Measurements from ENCODE around the gene RUFY2. TPM values are rescaled to one million over a fixed set of nuclear protein-coding genes. Genes with fewer than 3 reads are reported as not detected.

Gene RUFY2
- total RNA-seq, 4 donors from 2014 or later, result 8.1 to 25.4 (median 14.0) TPM

DNA sequence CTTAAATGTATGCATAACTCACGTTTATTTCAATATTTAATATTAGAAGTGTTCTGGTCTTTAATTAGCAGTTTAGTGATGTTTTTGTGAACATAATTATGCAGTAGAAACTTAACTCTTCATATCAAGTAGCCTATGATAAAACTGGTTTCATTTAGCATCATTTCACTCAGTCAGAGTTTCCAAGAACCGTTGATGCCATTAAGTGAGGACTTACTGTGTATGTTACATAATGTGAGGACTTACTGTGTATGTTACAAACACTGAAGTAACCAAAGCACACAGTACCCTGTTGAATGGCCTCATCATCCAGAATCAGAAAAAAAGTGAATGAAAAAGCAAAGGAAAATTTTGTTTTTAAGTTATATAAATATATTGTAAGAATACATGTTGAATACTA is 41.5 kb downstream of the RUFY2 start:
- H3K27me3 ChIP-seq, result no peaks in the 10 kb centered on the region
- H3K4me3 ChIP-seq, result no peak overlapping the region
- H3K4me1 ChIP-seq, result no peaks in the 10 kb centered on the region
- intact Hi-C loops (cut with DNase I), result no loop called here
- no peak overlapping the region for H3K27ac ChIP-seq
- 67 to 75% methylated on average over 2 of the region's 2 CpGs for WGBS, 2 donors
- peaks cover 0 to 97% (median 7%) of the 10 kb centered on the region in 3 donors for H3K36me3 ChIP-seq
- no peaks in the 10 kb centered on the region for H3K9me3 ChIP-seq
- TF ChIP-seq, protein P1, sequence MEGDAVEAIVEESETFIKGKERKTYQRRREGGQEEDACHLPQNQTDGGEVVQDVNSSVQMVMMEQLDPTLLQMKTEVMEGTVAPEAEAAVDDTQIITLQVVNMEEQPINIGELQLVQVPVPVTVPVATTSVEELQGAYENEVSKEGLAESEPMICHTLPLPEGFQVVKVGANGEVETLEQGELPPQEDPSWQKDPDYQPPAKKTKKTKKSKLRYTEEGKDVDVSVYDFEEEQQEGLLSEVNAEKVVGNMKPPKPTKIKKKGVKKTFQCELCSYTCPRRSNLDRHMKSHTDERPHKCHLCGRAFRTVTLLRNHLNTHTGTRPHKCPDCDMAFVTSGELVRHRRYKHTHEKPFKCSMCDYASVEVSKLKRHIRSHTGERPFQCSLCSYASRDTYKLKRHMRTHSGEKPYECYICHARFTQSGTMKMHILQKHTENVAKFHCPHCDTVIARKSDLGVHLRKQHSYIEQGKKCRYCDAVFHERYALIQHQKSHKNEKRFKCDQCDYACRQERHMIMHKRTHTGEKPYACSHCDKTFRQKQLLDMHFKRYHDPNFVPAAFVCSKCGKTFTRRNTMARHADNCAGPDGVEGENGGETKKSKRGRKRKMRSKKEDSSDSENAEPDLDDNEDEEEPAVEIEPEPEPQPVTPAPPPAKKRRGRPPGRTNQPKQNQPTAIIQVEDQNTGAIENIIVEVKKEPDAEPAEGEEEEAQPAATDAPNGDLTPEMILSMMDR (IDR thresholded peaks at IDR 0.05), result no peak
- no peak for TF ChIP-seq POLR2A (IDR thresholded peaks at IDR 0.05)
- DNase-seq, result no peak

DNA sequence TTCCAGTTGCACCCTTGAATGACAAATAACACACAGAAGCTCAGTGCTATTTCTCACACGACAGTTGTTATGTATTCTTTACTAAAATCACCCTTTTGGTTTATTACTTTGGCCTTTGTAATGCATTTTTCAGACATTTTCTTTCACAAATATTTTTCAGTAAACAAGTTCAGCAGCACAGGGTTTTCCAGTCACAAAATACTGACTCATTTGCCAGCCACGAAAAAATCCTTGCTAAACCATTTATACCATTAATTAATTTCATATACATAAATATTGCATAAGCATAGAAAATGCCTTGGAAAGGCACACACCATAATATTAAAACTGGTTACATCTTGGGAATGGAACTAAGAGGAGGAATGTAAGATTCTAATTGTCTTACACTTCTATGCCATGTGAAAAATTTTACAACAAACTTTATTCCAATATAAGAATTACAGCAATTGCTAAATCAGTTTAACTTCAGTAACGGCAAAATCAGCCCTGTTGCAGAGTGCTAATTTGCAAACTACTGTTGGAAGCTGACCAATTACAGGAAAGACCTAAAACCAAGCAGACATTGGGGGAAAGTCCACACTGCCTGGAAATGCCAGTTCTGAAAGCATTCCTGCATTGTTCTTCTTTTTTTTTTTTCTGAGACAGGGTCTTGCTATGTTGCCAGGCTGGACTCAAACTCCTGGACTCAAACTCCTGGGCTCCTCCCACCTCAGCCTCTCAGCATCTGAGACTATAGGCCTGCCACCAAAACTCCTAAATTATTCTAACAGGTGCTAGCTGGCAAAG is 42.8 kb downstream of the RUFY2 start:
- WGBS, 2 donors, result 71 to 73% methylated on average over 3 of the region's 3 CpGs
- intact Hi-C loops (cut with DNase I), result no loop called here
- Histone ChIP-seq H3K4me3 (no peak overlapping the region), H3K36me3 (peaks cover 0 to 97% (median 7%) of the 10 kb centered on the region in 3 donors), H3K27ac (no peak overlapping the region), H3K9me3 (no peaks in the 10 kb centered on the region), H3K27me3 (no peaks in the 10 kb centered on the region), H3K4me1 (no peaks in the 10 kb centered on the region)
- TF ChIP-seq, protein P1 (IDR thresholded peaks at IDR 0.05), result no peak
- no peak for TF ChIP-seq POLR2A (IDR thresholded peaks at IDR 0.05)
- no peak for DNase-seq

DNA sequence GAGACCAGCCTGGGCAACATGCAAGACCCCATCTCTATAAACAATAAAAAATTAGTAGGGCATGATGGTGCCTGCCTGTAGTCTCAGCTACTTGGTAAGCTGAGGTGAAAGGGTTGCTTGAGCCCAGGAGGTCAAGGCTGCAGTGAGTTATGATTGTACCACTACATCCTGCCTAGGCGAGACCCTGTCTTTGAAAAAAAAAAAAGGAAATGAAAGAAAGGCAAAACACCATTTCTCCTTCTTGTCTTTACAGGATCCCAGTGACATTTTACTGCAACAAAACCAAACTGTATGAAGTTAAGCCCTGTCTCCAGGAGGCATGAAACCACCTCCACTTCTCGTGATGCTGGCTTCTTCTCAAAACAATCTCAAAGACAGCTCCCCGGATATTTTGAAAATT is 44.5 kb downstream of the RUFY2 start:
- no peaks in the 10 kb centered on the region for H3K4me1 ChIP-seq
- H3K4me3 ChIP-seq, result no peak overlapping the region
- intact Hi-C loops (cut with DNase I), result no loop called here
- H3K9me3 ChIP-seq, result no peaks in the 10 kb centered on the region
- H3K27me3 ChIP-seq, result no peaks in the 10 kb centered on the region
- WGBS, 2 donors, result 83 to 93% methylated on average over 3 of the region's 3 CpGs
- H3K36me3 ChIP-seq, result peaks cover 0 to 95% (median 7%) of the 10 kb centered on the region in 3 donors
- DNase-seq, result no peak
- no peak overlapping the region for H3K27ac ChIP-seq
- TF ChIP-seq POLR2A (IDR thresholded peaks at IDR 0.05), result no peak
- TF ChIP-seq, protein P1 (IDR thresholded peaks at IDR 0.05), result no peak

DNA sequence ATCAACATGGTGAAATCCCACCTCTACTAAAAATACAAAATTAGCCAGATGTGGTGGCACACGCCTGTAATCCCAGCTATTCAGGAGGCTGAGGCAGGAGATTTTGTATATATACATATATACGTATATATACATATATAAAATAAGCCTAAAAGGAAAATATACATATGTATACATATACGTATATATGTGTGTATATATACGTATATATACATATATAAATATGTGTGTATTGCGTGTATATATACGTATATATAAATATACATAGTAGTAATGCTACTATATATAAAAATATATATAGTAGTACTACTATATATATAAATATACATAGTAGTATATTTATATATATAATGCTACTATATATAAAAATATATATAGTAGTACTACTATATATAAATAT is 47.9 kb downstream of the RUFY2 start:
- Histone ChIP-seq H3K36me3 (peaks cover 0 to 97% (median 10%) of the 10 kb centered on the region in 3 donors), H3K27me3 (no peaks in the 10 kb centered on the region), H3K4me3 (no peak overlapping the region), H3K4me1 (no peaks in the 10 kb centered on the region), H3K9me3 (no peaks in the 10 kb centered on the region), H3K27ac (no peak overlapping the region)
- TF ChIP-seq, protein P1 (IDR thresholded peaks at IDR 0.05), result no peak
- no peak for TF ChIP-seq POLR2A (IDR thresholded peaks at IDR 0.05)
- DNase-seq, result no peak
- intact Hi-C loops (cut with DNase I), result no loop called here
- WGBS, 2 donors, result 88 to 97% methylated on average over 6 of the region's 6 CpGs

DNA sequence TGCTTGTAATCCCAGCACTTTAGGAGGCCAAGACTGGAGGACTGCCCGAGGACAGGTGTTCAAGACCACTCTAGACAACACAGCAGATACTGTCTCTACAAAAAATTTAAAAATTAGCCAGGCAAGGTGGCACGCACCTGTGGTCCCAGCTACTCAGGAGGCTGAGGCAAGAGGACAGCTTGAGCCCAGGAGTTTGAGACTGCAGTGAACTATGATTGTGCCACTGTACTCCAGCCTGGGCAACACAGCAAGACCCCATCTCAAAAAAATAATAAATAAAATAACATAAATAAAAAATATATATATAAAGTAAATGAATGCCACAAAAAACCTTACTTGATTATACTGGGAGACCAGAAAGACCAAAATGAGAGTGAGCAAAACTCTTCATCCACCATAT is 53.5 kb downstream of the RUFY2 start:
- no peak for TF ChIP-seq POLR2A (IDR thresholded peaks at IDR 0.05)
- TF ChIP-seq, protein P1 (IDR thresholded peaks at IDR 0.05), result no peak
- WGBS, 2 donors, result 90 to 100% methylated on average over 2 of the region's 2 CpGs
- H3K27me3 ChIP-seq, result no peaks in the 10 kb centered on the region
- H3K4me3 ChIP-seq, result no peak overlapping the region
- no peaks in the 10 kb centered on the region for H3K9me3 ChIP-seq
- H3K36me3 ChIP-seq, result peaks cover 0 to 98% (median 10%) of the 10 kb centered on the region in 3 donors
- no peak for DNase-seq
- no peaks in the 10 kb centered on the region for H3K4me1 ChIP-seq
- intact Hi-C loops (cut with DNase I), result no loop called here
- no peak overlapping the region for H3K27ac ChIP-seq
